ENCODE results near the gene C10orf67.

DNA sequence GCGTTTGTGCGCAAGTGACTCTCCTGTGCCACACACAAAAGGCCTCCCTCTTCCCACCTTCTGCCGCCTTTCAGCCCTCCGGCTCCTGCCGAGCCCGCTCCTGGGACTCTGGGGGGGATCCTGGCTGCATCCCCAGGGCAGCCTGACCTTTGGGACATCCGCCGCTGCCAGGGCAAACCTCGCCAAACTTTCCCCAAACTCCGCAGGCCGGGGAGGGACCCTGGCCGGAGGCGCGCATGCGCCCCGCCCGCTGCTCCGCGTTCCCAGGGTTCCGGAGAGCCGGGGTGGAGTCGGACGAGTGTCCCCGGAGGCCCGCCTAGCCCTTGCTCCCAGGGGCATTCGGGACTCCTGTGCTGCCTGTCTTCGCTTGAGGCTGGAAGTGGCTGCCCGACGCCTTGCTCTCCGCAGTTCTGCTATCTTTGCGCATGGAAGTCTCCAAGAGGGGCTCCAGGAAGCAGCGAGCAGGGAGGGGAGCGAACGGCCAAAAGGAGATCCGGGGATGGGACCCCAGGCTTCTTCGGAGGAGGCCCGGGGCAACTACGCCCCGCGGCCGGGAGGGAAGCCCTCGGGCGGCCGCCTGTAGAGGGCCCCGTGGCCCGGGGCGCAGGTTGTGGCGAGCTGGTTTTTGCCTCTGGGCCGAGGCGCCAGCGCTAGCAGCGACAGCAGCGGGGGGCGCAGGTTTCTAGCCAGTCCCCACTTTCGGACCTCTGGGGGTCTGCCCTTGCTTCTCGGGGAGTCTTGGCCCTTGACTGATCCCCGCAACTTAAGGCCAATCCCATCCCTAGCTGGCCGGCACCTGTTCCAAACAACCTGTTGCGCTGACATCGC lies 145.4 kb downstream of the C10orf67 start:
- TF ChIP-seq, protein P1, sequence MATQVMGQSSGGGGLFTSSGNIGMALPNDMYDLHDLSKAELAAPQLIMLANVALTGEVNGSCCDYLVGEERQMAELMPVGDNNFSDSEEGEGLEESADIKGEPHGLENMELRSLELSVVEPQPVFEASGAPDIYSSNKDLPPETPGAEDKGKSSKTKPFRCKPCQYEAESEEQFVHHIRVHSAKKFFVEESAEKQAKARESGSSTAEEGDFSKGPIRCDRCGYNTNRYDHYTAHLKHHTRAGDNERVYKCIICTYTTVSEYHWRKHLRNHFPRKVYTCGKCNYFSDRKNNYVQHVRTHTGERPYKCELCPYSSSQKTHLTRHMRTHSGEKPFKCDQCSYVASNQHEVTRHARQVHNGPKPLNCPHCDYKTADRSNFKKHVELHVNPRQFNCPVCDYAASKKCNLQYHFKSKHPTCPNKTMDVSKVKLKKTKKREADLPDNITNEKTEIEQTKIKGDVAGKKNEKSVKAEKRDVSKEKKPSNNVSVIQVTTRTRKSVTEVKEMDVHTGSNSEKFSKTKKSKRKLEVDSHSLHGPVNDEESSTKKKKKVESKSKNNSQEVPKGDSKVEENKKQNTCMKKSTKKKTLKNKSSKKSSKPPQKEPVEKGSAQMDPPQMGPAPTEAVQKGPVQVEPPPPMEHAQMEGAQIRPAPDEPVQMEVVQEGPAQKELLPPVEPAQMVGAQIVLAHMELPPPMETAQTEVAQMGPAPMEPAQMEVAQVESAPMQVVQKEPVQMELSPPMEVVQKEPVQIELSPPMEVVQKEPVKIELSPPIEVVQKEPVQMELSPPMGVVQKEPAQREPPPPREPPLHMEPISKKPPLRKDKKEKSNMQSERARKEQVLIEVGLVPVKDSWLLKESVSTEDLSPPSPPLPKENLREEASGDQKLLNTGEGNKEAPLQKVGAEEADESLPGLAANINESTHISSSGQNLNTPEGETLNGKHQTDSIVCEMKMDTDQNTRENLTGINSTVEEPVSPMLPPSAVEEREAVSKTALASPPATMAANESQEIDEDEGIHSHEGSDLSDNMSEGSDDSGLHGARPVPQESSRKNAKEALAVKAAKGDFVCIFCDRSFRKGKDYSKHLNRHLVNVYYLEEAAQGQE (IDR thresholded peaks at IDR 0.05; ENCODE audit: insufficient read depth in 1 of 2, low read depth in 2 of 2, low read length in 1 of 2): no peak
- TF ChIP-seq CTCF (IDR thresholded peaks at IDR 0.05) (no peak), SIN3A (IDR thresholded peaks at IDR 0.05; ENCODE audit: borderline replicate concordance, insufficient read depth, low read depth, low read length) (no peak), POLR2AphosphoS5 (IDR thresholded peaks at IDR 0.05; ENCODE audit: low read depth, low read length) (no peak), TCF7L2 (IDR thresholded peaks at IDR 0.05; ENCODE audit: low read depth, low read length) (no peak)

Data from Panc1 (cell line).